CD4-positive, alpha-beta T cell treated with Interleukin-4 for 4 hours (primary cell): ENCODE results near the gene TMEM178B.

ENCODE experiments used
- DNase-seq: peaks from one replicate; pipeline ENCODE4 v3.0.0-alpha.2; 2020

Gene TMEM178B

GRCh38 chr7:141265668-141266067 is 191.8 kb downstream of the TMEM178B start:
- DNase-seq: no peak

- DNase-seq: no peak
These were observed 194.8 kb downstream of the TMEM178B start for GRCh38 chr7:141268614-141269013.

- DNase-seq: no peak
These were observed 197.6 kb downstream of the TMEM178B start for GRCh38 chr7:141271451-141271850.

GRCh38 chr7:141272417-141272816 is 198.6 kb downstream of the TMEM178B start:
- no peak for DNase-seq

- DNase-seq: no peak
These were observed 201.5 kb downstream of the TMEM178B start for GRCh38 chr7:141275350-141275749.

- no peak for DNase-seq
These were observed 202.2 kb downstream of the TMEM178B start for GRCh38 chr7:141276031-141276430.

- no peak for DNase-seq
These were observed 206.2 kb downstream of the TMEM178B start for GRCh38 chr7:141280100-141280499.

- DNase-seq: no peak
These were observed 207.4 kb downstream of the TMEM178B start for GRCh38 chr7:141281311-141281710.

GRCh38 chr7:141286522-141286921 is 212.7 kb downstream of the TMEM178B start:
- DNase-seq: no peak

- DNase-seq: no peak
These were observed 214.1 kb downstream of the TMEM178B start for GRCh38 chr7:141287936-141288335.

GRCh38 chr7:141288626-141289025 is 214.8 kb downstream of the TMEM178B start:
- no peak for DNase-seq

GRCh38 chr7:141290365-141290764 is 216.5 kb downstream of the TMEM178B start:
- DNase-seq: no peak

- DNase-seq: no peak
These were observed 217.1 kb downstream of the TMEM178B start for GRCh38 chr7:141290973-141291372.

GRCh38 chr7:141291541-141291940 is 217.7 kb downstream of the TMEM178B start:
- no peak for DNase-seq

- DNase-seq: no peak
These were observed 220.4 kb downstream of the TMEM178B start for GRCh38 chr7:141294143-141294829.

GRCh38 chr7:141295367-141295895 is 221.6 kb downstream of the TMEM178B start:
- DNase-seq: no peak

- DNase-seq: no peak
These were observed 227.0 kb downstream of the TMEM178B start for GRCh38 chr7:141300816-141301215.

GRCh38 chr7:141301544-141301943 is 227.7 kb downstream of the TMEM178B start:
- no peak for DNase-seq

GRCh38 chr7:141302617-141303016 is 228.8 kb downstream of the TMEM178B start:
- no peak for DNase-seq

GRCh38 chr7:141304291-141304690 is 230.4 kb downstream of the TMEM178B start:
- no peak for DNase-seq

GRCh38 chr7:141306081-141306480 is 232.2 kb downstream of the TMEM178B start:
- no peak for DNase-seq

- DNase-seq: no peak
These were observed 238.5 kb downstream of the TMEM178B start for GRCh38 chr7:141312395-141312794.

GRCh38 chr7:141312828-141313521 is 239.1 kb downstream of the TMEM178B start:
- DNase-seq: no peak

GRCh38 chr7:141313896-141314295 is 240.0 kb downstream of the TMEM178B start:
- no peak for DNase-seq
